ENCODE measurements around the gene CATSPERE.

GRCh38 chr1:244660595-244660994 is 199.5 kb downstream of the CATSPERE start:
- TF ChIP-seq CTCF (conservative IDR thresholded peaks at IDR 0.05; ENCODE audit: low read length), result no peak
- TF ChIP-seq EZH2phosphoT487 (IDR thresholded peaks at IDR 0.05; ENCODE audit: borderline replicate concordance), result no peak

All from Loucy (cell line).